SU-DHL-6 (cell line): ENCODE measurements around the gene FBXL3.
"Not testable (repeated sequence)": the region's sequence is repeated elsewhere in the genome, so short reads cannot be mapped to it uniquely, and the experiment has no call there.

Experiments used
- H2AFZ ChIP-seq: fragments of 200-600 bp; sonication (generic); 2 replicates; pipeline ENCODE4 v1.6.1; 2014; ENCODE audit warnings: low read depth, mild to moderate bottlenecking, moderate library complexity, mixed read lengths, antibody characterized with exemption, low read length; ENCODE audit not compliant: severe bottlenecking
- H3F3A ChIP-seq: fragments of 200-600 bp; shearing (Covaris generic); 2 replicates; pipeline ENCODE4 v1.6.0; 2016; ENCODE audit warnings: antibody characterized with exemption, mild to moderate bottlenecking; ENCODE audit not compliant: insufficient read depth
- H3K27ac ChIP-seq: fragments of 200-600 bp; sonication (generic); 2 replicates; pipeline ENCODE4 v1.5.1; 2016; ENCODE audit warnings: low read depth, mild to moderate bottlenecking, low read length, moderate library complexity, mixed read lengths
- H3K27me3 ChIP-seq: fragments of 200-600 bp; sonication (generic), shearing (Covaris generic); 2 replicates; pipeline ENCODE4 v1.6.0; 2014; ENCODE audit warnings: mild to moderate bottlenecking, low read length
- H3K36me3 ChIP-seq: fragments of 200-600 bp; sonication (generic); 2 replicates; pipeline ENCODE4 v1.6.1; 2014; ENCODE audit warnings: mild to moderate bottlenecking, low read length, mixed read lengths
- H3K4me2 ChIP-seq: fragments of 300-600, 200-600 bp; shearing (Covaris generic), sonication (generic); 2 replicates; pipeline ENCODE4 v1.6.0; 2014; ENCODE audit warnings: low read length, low read depth, mild to moderate bottlenecking; ENCODE audit not compliant: poor library complexity, severe bottlenecking
- H3K4me3 ChIP-seq: fragments of 200-600 bp; sonication (generic); 2 replicates; pipeline ENCODE4 v1.5.1; 2014; ENCODE audit warnings: antibody characterized with exemption, low read length, mild to moderate bottlenecking, mixed read lengths; ENCODE audit not compliant: insufficient read depth, poor library complexity, severe bottlenecking
- H3K79me2 ChIP-seq: fragments of 200-600 bp; sonication (generic); 2 replicates; pipeline ENCODE4 v1.6.1; 2014; ENCODE audit warnings: mild to moderate bottlenecking, low read length, moderate library complexity; ENCODE audit not compliant: insufficient read depth
- H3K9ac ChIP-seq: fragments of 200-600 bp; sonication (generic); 2 replicates; pipeline ENCODE4 v1.7.0; 2014; ENCODE audit warnings: mild to moderate bottlenecking, low read length
- H3K9me2 ChIP-seq: fragments of 200-600 bp; sonication (generic); replicated peaks from 2 replicates; pipeline ENCODE4 v1.6.1; 2014; ENCODE audit warnings: low read length; ENCODE audit not compliant: insufficient read depth
- H3K9me3 ChIP-seq: fragments of 200-600 bp; sonication (generic); 2 replicates; pipeline ENCODE4 v1.6.1; 2014; ENCODE audit warnings: low read length, mixed read lengths; ENCODE audit not compliant: insufficient read depth
- H4K20me1 ChIP-seq: fragments of 200-600 bp; sonication (generic); 2 replicates; pipeline ENCODE4 v1.6.1; 2014; ENCODE audit warnings: low read depth, mild to moderate bottlenecking, antibody characterized with exemption, low read length, moderate library complexity, mixed read lengths
- CTCF ChIP-seq: fragments of 200-600 bp; sonication (generic); IDR thresholded peaks from one replicate; pipeline ENCODE4 v1.5.1; 2017; ENCODE audit warnings: antibody characterized with exemption, mild to moderate bottlenecking, low read length, moderate library complexity; ENCODE audit not compliant: insufficient read depth, poor library complexity, severe bottlenecking
- EZH2phosphoT487 ChIP-seq: fragments of 200-600 bp; sonication (generic), shearing (Covaris generic); conservative IDR thresholded peaks from 2 replicates; pipeline ENCODE4 v1.6.1; 2018; ENCODE audit warnings: mild to moderate bottlenecking, antibody characterized with exemption, low read length, moderate library complexity, mixed read lengths

Gene FBXL3

GRCh38 chr13:76968041-76968440, 58.9 kb downstream of the FBXL3 start:
- H2AFZ ChIP-seq = no peak overlapping the region
- H3K79me2 ChIP-seq = no peaks in the 10 kb centered on the region
- no peak overlapping the region for H3K9ac ChIP-seq
- no peak overlapping the region for H3K4me3 ChIP-seq
- no peak overlapping the region for H3K4me2 ChIP-seq
- TF ChIP-seq CTCF = no peak
- TF ChIP-seq EZH2phosphoT487 = no peak
- no peaks in the 10 kb centered on the region for H3K9me2 ChIP-seq
- no peaks in the 10 kb centered on the region for H3K36me3 ChIP-seq
- no peaks in the 10 kb centered on the region for H4K20me1 ChIP-seq
- no peaks in the 10 kb centered on the region for H3K9me3 ChIP-seq
- no peaks in the 10 kb centered on the region for H3K27me3 ChIP-seq
- no peak overlapping the region for H3K27ac ChIP-seq
- no peaks in the 10 kb centered on the region for H3F3A ChIP-seq

- H3K27me3 ChIP-seq = no peaks in the 10 kb centered on the region
- no peaks in the 10 kb centered on the region for H3K9me3 ChIP-seq
- H4K20me1 ChIP-seq = no peaks in the 10 kb centered on the region
- H3K4me2 ChIP-seq = no peak overlapping the region
- TF ChIP-seq CTCF (no peak), EZH2phosphoT487 (no peak)
- no peak overlapping the region for H3K9ac ChIP-seq
- H3F3A ChIP-seq = no peaks in the 10 kb centered on the region
- no peak overlapping the region for H3K27ac ChIP-seq
- no peaks in the 10 kb centered on the region for H3K9me2 ChIP-seq
- H3K36me3 ChIP-seq = no peaks in the 10 kb centered on the region
- no peak overlapping the region for H2AFZ ChIP-seq
- H3K79me2 ChIP-seq = no peaks in the 10 kb centered on the region
- H3K4me3 ChIP-seq = no peak overlapping the region
Measured at GRCh38 chr13:76967031-76967430, 59.9 kb downstream of the FBXL3 start.

- Histone ChIP-seq H3K27me3 (no peaks in the 10 kb centered on the region), H3F3A (no peaks in the 10 kb centered on the region), H3K79me2 (no peaks in the 10 kb centered on the region), H3K27ac (no peak overlapping the region), H4K20me1 (no peaks in the 10 kb centered on the region), H3K9me3 (0 out of 2 replicates have a peak, but pooled peaks cover 2% of the 10 kb centered on the region), H3K36me3 (no peaks in the 10 kb centered on the region), H2AFZ (no peak overlapping the region), H3K4me3 (no peak overlapping the region), H3K9ac (no peak overlapping the region), H3K4me2 (no peak overlapping the region), H3K9me2 (no peaks in the 10 kb centered on the region)
- TF ChIP-seq EZH2phosphoT487 (no peak), CTCF (no peak)
Measured at GRCh38 chr13:76965759-76966421, 61.1 kb downstream of the FBXL3 start.

GRCh38 chr13:76959734-76960133, 67.2 kb downstream of the FBXL3 start:
- H3K27ac ChIP-seq, H3F3A ChIP-seq, H2AFZ ChIP-seq, H3K79me2 ChIP-seq, H3K36me3 ChIP-seq, H3K4me3 ChIP-seq, H3K9ac ChIP-seq, H3K4me2 ChIP-seq, H4K20me1 ChIP-seq, H3K27me3 ChIP-seq, H3K9me2 ChIP-seq: not testable (repeated sequence)
- H3K9me3 ChIP-seq = peaks cover 16% of the 10 kb centered on the region; the same call in 1 of the 2 replicates
